ENCODE measurements around the gene ZNF382. TPM values are rescaled to one million over a fixed set of nuclear protein-coding genes. Genes with fewer than 3 reads are reported as not detected.

The ZNF382 gene
- total RNA-seq, 2 donors from 2014 or later: 11.1 to 13.5 TPM

GRCh38 chr19:36672368-36672767, 67.3 kb downstream of the ZNF382 start:
- Histone ChIP-seq H3K4me3 (ENCODE audit: low read length) (no peak overlapping the region), H3K4me1 (ENCODE audit: control insufficient read depth, insufficient read depth, low read length) (no peaks in the 10 kb centered on the region), H3K27me3 (ENCODE audit: control insufficient read depth, insufficient read depth, low read length, poor library complexity, severe bottlenecking) (no peaks in the 10 kb centered on the region), H3K9ac (ENCODE audit: extremely low read depth, low read length, poor library complexity, severe bottlenecking) (no peak overlapping the region), H3K36me3 (ENCODE audit: control insufficient read depth, insufficient read depth, low read length) (peaks cover 7% of the 10 kb centered on the region), H3K27ac (ENCODE audit: low read depth, low read length) (no peak overlapping the region), H3K9me3 (ENCODE audit: control insufficient read depth, low read length) (peaks cover 12% of the 10 kb centered on the region)
- Mint-ChIP-seq H3K4me1 (peaks cover 12% of the 10 kb centered on the region), H3K36me3 (ENCODE audit: low read depth) (peaks cover 23% of the 10 kb centered on the region), H3K27ac (no peak overlapping the region), H3K9me3 (peaks cover 4% of the 10 kb centered on the region), H3K4me3 (no peak overlapping the region), H3K27me3 (ENCODE audit: insufficient read depth) (no peaks in the 10 kb centered on the region)
- WGBS, 2 experiments (ENCODE audit: insufficient coverage in 1 of 2, insufficient read length in 1 of 2): 100% methylated on average over 1 of the region's 1 CpG; no CpG with 5 or more reads in 1 of the 2 experiments
- no peak for DNase-seq
- no peak for TF ChIP-seq CTCF (conservative IDR thresholded peaks at IDR 0.05)

- no peak for TF ChIP-seq CTCF (conservative IDR thresholded peaks at IDR 0.05)
- H3K27me3 ChIP-seq (ENCODE audit: control insufficient read depth, insufficient read depth, low read length, poor library complexity, severe bottlenecking): no peaks in the 10 kb centered on the region
- peaks cover 22% of the 10 kb centered on the region for H3K36me3 ChIP-seq (ENCODE audit: control insufficient read depth, insufficient read depth, low read length)
- Mint-ChIP-seq H3K4me3 (no peak overlapping the region), H3K36me3 (ENCODE audit: low read depth) (peaks cover 39% of the 10 kb centered on the region), H3K4me1 (peaks cover 3% of the 10 kb centered on the region), H3K9me3 (peaks cover 8% of the 10 kb centered on the region), H3K27ac (no peak overlapping the region), H3K27me3 (ENCODE audit: insufficient read depth) (no peaks in the 10 kb centered on the region)
- no peak overlapping the region for H3K27ac ChIP-seq (ENCODE audit: low read depth, low read length)
- H3K9ac ChIP-seq (ENCODE audit: extremely low read depth, low read length, poor library complexity, severe bottlenecking): no peak overlapping the region
- H3K4me1 ChIP-seq (ENCODE audit: control insufficient read depth, insufficient read depth, low read length): no peaks in the 10 kb centered on the region
- DNase-seq: no peak
- no peak overlapping the region for H3K4me3 ChIP-seq (ENCODE audit: low read length)
- H3K9me3 ChIP-seq (ENCODE audit: control insufficient read depth, low read length): peaks cover 27% of the 10 kb centered on the region
- WGBS, 2 experiments (ENCODE audit: insufficient coverage in 1 of 2, insufficient read length in 1 of 2): 87 to 88% methylated on average over 2 of the region's 2 CpGs
These were observed 69.1 kb downstream of the ZNF382 start for GRCh38 chr19:36674201-36674600.

GRCh38 chr19:36679455-36679854, 74.3 kb downstream of the ZNF382 start:
- no peak overlapping the region for H3K4me3 ChIP-seq (ENCODE audit: low read length)

More at GRCh38 chr19:36679455-36679854, 74.3 kb downstream of the ZNF382 start:
- DNase-seq: no peak
- Mint-ChIP-seq H3K27me3 (ENCODE audit: insufficient read depth) (no peaks in the 10 kb centered on the region), H3K27ac (no peak overlapping the region), H3K9me3 (peaks cover 8% of the 10 kb centered on the region), H3K4me1 (no peaks in the 10 kb centered on the region), H3K36me3 (ENCODE audit: low read depth) (peaks cover 54% of the 10 kb centered on the region), H3K4me3 (no peak overlapping the region)
- Histone ChIP-seq H3K9me3 (ENCODE audit: control insufficient read depth, low read length) (peaks cover 24% of the 10 kb centered on the region), H3K27ac (ENCODE audit: low read depth, low read length) (no peak overlapping the region), H3K9ac (ENCODE audit: extremely low read depth, low read length, poor library complexity, severe bottlenecking) (no peak overlapping the region), H3K27me3 (ENCODE audit: control insufficient read depth, insufficient read depth, low read length, poor library complexity, severe bottlenecking) (no peaks in the 10 kb centered on the region), H3K4me1 (ENCODE audit: control insufficient read depth, insufficient read depth, low read length) (no peaks in the 10 kb centered on the region), H3K36me3 (ENCODE audit: control insufficient read depth, insufficient read depth, low read length) (peaks cover 39% of the 10 kb centered on the region)
- no peak for TF ChIP-seq CTCF (conservative IDR thresholded peaks at IDR 0.05)

Other genes starting within 250 kb of the ZNF382 start
- gene ZFP14, start 226.1 kb upstream of the ZNF382 start, total RNA-seq: 10 to 100 TPM in 1 of 2 donors, 1 to 10 TPM in 1; 9.2 to 11.1 TPM
- 10 to 100 TPM; 16.0 to 21.6 TPM for gene ZFP82, start 186.7 kb upstream of the ZNF382 start, total RNA-seq
- gene ZNF566, start 115.8 kb upstream of the ZNF382 start, total RNA-seq: 10 to 100 TPM; 10.8 to 13.2 TPM
- 10 to 100 TPM; 47.3 to 56.3 TPM for gene ZNF260, start 77.0 kb upstream of the ZNF382 start, total RNA-seq
- 10 to 100 TPM; 14.6 to 20.4 TPM for gene ZNF529, start 32.0 kb upstream of the ZNF382 start, total RNA-seq
- 10 to 100 TPM in 1 of 2 donors, 1 to 10 TPM in 1; 7.5 to 14.1 TPM for gene ZNF461, start 61.5 kb downstream of the ZNF382 start, total RNA-seq
- 10 to 100 TPM; 14.3 to 17.2 TPM for gene ZNF567, start 82.3 kb downstream of the ZNF382 start, total RNA-seq
- 10 to 100 TPM; 28.1 to 30.7 TPM for gene ZNF850, start 167.5 kb downstream of the ZNF382 start, total RNA-seq
- gene ZNF790, start 233.1 kb downstream of the ZNF382 start, total RNA-seq: 10 to 100 TPM in 1 of 2 donors, 1 to 10 TPM in 1; 7.3 to 10.1 TPM
- gene ZNF345, start 245.6 kb downstream of the ZNF382 start, total RNA-seq: 1 to 10 TPM; 7.0 to 9.2 TPM